Body of pancreas (tissue), 4 donors: ENCODE measurements around the gene SLC1A4. TPM values are rescaled to one million over a fixed set of nuclear protein-coding genes. Genes with fewer than 3 reads are reported as not detected.

ENCODE experiments used
- ATAC-seq: fragments of 150-250 bp; one replicate; pipeline ENCODE4 v1.9.1; 2016
- DNase-seq, 4 donors: peaks; one replicate each; pipeline ENCODE4 v3.0.0-alpha.2; 2019
- H3K27ac ChIP-seq, 4 donors: fragments of 200-600 bp; sonication (generic); 1 replicate in 3 of 4; 2 replicates in 1 of 4; pipeline versions ENCODE4 v1.5.1 to v1.6.1; 2016 to 2019; ENCODE audit warnings: mild to moderate bottlenecking in 1 of 4, mixed read lengths in 1 of 4, moderate library complexity in 1 of 4
- H3K27me3 ChIP-seq, 2 donors: fragments of 200-600 bp; sonication (generic); one replicate each; pipeline ENCODE4 v1.6.0; 2016; ENCODE audit warnings: mild to moderate bottlenecking in 1 of 2
- H3K36me3 ChIP-seq, 2 donors: fragments of 200-600 bp; sonication (generic); replicated peaks in 1 of 2; 2 replicates each; pipeline ENCODE4 v1.5.1; 2016; ENCODE audit warnings: low read depth in 2 of 2; ENCODE audit not compliant: insufficient read depth in 1 of 2
- H3K4me1 ChIP-seq: fragments of 200-600 bp; sonication (generic); one replicate; pipeline ENCODE4 v1.6.0; 2016
- H3K4me3 ChIP-seq, 2 donors: fragments of 200-600 bp; sonication (generic); 1 replicate in 1 of 2; 2 replicates in 1 of 2; pipeline ENCODE4 v1.5.1; 2016 to 2019
- H3K9me3 ChIP-seq, 3 donors: fragments of 200-600 bp; sonication (generic); 1 replicate in 2 of 3; 2 replicates in 1 of 3; pipeline ENCODE4 v1.5.1; 2016
- CTCF ChIP-seq, 7 experiments: fragments of 450-650 bp in 4 of 7; fragments of 200-600 bp in 3 of 7; sonication (generic) in 3 of 7; IDR thresholded peaks; one replicate each; pipeline ENCODE4 v1.5.1; 2016 to 2019; ENCODE audit warnings: antibody characterized with exemption in 7 of 7
- POLR2A ChIP-seq, 3 donors: fragments of 450-650 bp; IDR thresholded peaks; one replicate each; pipeline ENCODE4 v1.6.1; 2016; ENCODE audit warnings: antibody characterized with exemption in 3 of 3, mild to moderate bottlenecking in 2 of 3
- WGBS, 2 donors: methylation state at CpG; one replicate each; pipeline ENCODE4 v1.1.5; 2017; 5-methylcytosine and 5-hydroxymethylcytosine counted together
- intact Hi-C: fragments of 100-400 bp; cut with DNase I; formaldehyde crosslinking; loops from one replicate; pipeline ENCODE4 v1.15.1; 2023
- total RNA-seq, 2 donors: library from RNA; depleted of rRNA; stranded (reverse); fragments of >200 nt; gene quantifications; one replicate each; pipeline ENCODE4 v1.1.0, GENCODE V29; 2016

SLC1A4 gene
- total RNA-seq, 2 donors from 2014 or later, result 14.5 to 25.4 TPM

GRCh38 chr2:64950226-64951160, 38.7 kb upstream of the SLC1A4 start:
- no peak for ATAC-seq
- no peak overlapping the region for H3K27ac ChIP-seq

GRCh38 chr2:64951306-64951953, 37.8 kb upstream of the SLC1A4 start:
- WGBS, 2 donors, result 42 to 59% methylated on average over 5 of the region's 5 CpGs
- no peaks in the 10 kb centered on the region for H3K9me3 ChIP-seq
- H3K4me3 ChIP-seq, result no peak overlapping the region
- no peak for DNase-seq
- no peaks in the 10 kb centered on the region for H3K36me3 ChIP-seq
- ATAC-seq, result no peak
- no peak overlapping the region for H3K27ac ChIP-seq
- H3K4me1 ChIP-seq, result no peaks in the 10 kb centered on the region
- intact Hi-C loops, result no loop called here
- no peaks in the 10 kb centered on the region for H3K27me3 ChIP-seq
- TF ChIP-seq CTCF (IDR thresholded peaks at IDR 0.05), result no peak

More at GRCh38 chr2:64950226-64951160, 38.7 kb upstream of the SLC1A4 start:
- Histone ChIP-seq H3K4me3 (no peak overlapping the region), H3K9me3 (no peaks in the 10 kb centered on the region), H3K4me1 (no peaks in the 10 kb centered on the region), H3K36me3 (no peaks in the 10 kb centered on the region), H3K27me3 (no peaks in the 10 kb centered on the region)
- TF ChIP-seq CTCF (IDR thresholded peaks at IDR 0.05) (no peak), POLR2A (IDR thresholded peaks at IDR 0.05) (no peak)
- DNase-seq, result no peak
- 77 to 89% methylated on average over 14 of the region's 14 CpGs for WGBS, 2 donors
- intact Hi-C loops, result no loop called here

GRCh38 chr2:64952096-64952495, 37.1 kb upstream of the SLC1A4 start:
- TF ChIP-seq CTCF (IDR thresholded peaks at IDR 0.05) (no peak), POLR2A (IDR thresholded peaks at IDR 0.05) (no peak)
- no peak for ATAC-seq
- intact Hi-C loops, result no loop called here
- no peaks in the 10 kb centered on the region for H3K27me3 ChIP-seq
- 60 to 72% methylated on average over 6 of the region's 6 CpGs for WGBS, 2 donors
- no peak overlapping the region for H3K27ac ChIP-seq
- H3K36me3 ChIP-seq, result no peaks in the 10 kb centered on the region
- no peak overlapping the region for H3K4me3 ChIP-seq
- H3K9me3 ChIP-seq, result no peaks in the 10 kb centered on the region
- no peak for DNase-seq
- no peaks in the 10 kb centered on the region for H3K4me1 ChIP-seq

- no peak for DNase-seq
- Histone ChIP-seq H3K4me1 (no peaks in the 10 kb centered on the region), H3K27me3 (no peaks in the 10 kb centered on the region), H3K36me3 (no peaks in the 10 kb centered on the region), H3K27ac (no peak overlapping the region), H3K4me3 (no peak overlapping the region), H3K9me3 (no peaks in the 10 kb centered on the region)
- TF ChIP-seq CTCF (IDR thresholded peaks at IDR 0.05), result no peak
- no peak for TF ChIP-seq POLR2A (IDR thresholded peaks at IDR 0.05)
- 80 to 83% methylated on average over 15 of the region's 15 CpGs for WGBS, 2 donors
- intact Hi-C loops, result no loop called here
- no peak for ATAC-seq
Measured at GRCh38 chr2:64952511-64953482, 36.4 kb upstream of the SLC1A4 start.
